GM12875 (cell line): Measurements from ENCODE around the gene ICOSLG.
"Not testable (repeated sequence)": the region's sequence is repeated elsewhere in the genome, so short reads cannot be mapped to it uniquely, and the experiment has no call there.

ENCODE experiments used
- H3K4me3 ChIP-seq: one replicate; pipeline ENCODE4 v1.5.1; 2011; ENCODE audit warnings: low read depth, low read length, control low read depth
- TF ChIP-seq, protein P1 (sequence below): IDR thresholded peaks from 2 replicates; pipeline ENCODE4 v1.5.1; 2011; ENCODE audit warnings: low read depth, mild to moderate bottlenecking, control low read depth, inconsistent platforms, low read length, moderate library complexity, borderline replicate concordance; ENCODE audit not compliant: insufficient read depth

Gene ICOSLG

GRCh38 chr21:44240842-44241241, at the start of gene ICOSLG:
Gene ICOSLG (minus strand): TSS chr21:44240943. CDS start chr21:44240817, 126 bp downstream.
- H3K4me3 ChIP-seq = not testable (repeated sequence)

DNA sequence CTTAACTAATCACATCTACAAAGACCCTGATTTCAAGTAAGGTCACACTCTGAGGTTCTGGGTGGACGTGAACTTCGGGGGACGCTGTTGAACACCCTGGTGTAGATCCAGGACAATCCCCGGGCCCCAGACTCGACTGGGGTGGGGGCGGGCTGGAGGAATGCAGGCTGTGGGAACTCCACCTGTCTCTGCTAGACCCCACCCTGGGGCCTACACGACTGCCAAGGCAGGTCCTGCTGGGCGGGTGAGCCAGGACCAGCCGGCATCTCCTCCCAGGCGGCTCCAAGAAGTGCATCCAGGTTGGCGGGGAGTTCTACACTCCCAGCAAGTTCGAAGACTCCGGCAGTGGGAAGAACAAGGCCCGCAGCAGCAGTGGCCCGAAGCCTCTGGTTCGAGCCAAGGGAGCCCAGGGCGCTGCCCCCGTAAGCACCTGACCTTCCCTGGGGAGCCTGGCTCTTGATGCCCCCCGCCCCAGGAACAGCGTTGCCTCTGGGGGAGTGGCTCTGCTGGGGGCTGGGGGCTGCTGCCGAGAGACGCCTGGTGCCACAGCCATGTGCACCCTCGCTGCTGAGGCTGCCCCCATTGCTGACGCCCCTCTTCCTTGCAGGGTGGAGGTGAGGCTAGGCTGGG, 48.8 kb upstream of the ICOSLG start:
- TF ChIP-seq, protein P1, sequence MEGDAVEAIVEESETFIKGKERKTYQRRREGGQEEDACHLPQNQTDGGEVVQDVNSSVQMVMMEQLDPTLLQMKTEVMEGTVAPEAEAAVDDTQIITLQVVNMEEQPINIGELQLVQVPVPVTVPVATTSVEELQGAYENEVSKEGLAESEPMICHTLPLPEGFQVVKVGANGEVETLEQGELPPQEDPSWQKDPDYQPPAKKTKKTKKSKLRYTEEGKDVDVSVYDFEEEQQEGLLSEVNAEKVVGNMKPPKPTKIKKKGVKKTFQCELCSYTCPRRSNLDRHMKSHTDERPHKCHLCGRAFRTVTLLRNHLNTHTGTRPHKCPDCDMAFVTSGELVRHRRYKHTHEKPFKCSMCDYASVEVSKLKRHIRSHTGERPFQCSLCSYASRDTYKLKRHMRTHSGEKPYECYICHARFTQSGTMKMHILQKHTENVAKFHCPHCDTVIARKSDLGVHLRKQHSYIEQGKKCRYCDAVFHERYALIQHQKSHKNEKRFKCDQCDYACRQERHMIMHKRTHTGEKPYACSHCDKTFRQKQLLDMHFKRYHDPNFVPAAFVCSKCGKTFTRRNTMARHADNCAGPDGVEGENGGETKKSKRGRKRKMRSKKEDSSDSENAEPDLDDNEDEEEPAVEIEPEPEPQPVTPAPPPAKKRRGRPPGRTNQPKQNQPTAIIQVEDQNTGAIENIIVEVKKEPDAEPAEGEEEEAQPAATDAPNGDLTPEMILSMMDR = no peak
- no peak overlapping the region for H3K4me3 ChIP-seq

DNA sequence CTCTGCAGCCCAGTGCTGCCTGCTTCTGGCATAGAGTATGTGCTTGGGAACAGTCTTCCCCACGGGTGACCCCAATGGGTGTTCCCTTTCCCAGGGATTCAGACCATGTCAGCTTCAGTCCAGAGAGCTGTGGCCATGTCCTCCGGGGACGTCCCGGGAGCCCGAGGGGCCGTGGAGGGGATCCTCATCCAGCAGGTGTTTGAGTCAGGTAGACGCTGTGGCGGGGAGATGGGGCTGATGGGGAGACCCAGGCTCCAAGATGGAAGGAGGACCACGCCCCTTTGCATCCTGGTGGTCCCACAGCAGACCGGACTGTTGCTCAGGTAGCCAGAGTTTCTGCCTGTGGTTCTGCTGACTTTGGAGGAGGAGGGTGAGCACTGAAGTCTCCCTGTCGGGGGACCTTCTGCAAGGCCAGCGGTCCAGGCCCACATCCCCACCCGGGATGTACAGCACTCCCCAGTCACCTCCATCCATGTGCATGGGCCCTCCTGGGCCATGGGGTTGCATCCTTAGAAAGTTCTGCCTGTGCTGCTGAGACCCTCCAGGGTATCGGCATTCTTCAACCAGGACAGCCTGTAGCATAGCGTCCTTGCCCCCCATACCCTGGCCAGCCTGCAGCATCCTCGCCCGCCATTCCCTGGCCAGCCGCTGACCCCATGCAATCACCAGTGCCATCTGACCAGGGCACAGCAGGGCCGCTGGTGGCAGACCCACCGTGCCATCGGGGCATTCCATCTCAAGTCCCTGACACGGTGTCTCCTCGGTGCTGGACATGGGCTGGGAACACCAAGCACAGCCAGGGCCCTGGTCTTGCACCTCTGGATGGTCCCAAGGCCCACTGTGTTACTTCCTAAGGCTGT, 47.7 kb upstream of the ICOSLG start:
- no peak overlapping the region for H3K4me3 ChIP-seq
- TF ChIP-seq, protein P1 = no peak

DNA sequence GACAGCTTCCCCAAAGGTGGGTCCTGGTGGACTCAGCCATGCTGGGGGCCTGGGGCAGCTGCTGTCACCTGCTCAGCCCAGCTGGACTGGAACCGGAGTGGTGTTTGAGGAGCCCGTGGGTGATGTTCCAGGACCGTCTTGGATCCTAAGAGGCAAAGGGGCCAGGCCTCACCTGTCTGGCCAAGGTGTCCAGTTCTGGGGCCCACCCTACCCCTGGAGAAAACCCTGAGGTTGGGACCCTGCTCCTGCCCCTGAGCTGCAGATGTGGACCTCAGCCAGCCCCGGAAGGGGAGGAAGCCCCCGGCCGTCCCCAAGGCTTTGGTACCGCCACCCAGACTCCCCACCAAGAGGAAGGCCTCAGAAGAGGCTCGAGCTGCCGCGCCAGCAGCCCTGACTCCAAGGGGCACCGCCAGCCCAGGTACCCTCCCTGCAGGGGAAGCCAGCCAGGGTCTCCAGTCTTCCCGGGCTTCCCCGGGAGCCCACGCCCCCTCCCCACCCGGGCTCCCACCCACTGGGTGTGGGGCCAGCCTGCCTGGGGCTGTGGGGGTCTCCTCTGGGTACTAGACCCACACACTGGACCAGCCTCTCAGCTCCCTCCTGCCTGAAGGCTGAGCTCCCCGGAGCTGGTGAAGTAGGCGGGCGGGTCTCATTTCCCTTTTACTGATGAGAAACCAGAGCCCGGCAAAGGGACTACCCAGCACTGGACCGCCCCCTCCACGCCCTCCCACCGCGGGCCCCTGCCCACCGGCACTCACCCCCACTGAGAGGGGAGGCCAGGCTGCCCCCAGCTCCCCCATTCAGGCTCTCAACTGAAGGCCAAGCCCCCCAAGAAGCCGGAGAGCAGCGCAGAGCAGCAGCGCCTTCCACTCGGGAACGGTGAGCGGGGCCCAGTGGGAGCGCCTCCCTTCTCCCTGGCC, 46.2 kb upstream of the ICOSLG start:
- no peak overlapping the region for H3K4me3 ChIP-seq
- TF ChIP-seq, protein P1 = no peak

DNA sequence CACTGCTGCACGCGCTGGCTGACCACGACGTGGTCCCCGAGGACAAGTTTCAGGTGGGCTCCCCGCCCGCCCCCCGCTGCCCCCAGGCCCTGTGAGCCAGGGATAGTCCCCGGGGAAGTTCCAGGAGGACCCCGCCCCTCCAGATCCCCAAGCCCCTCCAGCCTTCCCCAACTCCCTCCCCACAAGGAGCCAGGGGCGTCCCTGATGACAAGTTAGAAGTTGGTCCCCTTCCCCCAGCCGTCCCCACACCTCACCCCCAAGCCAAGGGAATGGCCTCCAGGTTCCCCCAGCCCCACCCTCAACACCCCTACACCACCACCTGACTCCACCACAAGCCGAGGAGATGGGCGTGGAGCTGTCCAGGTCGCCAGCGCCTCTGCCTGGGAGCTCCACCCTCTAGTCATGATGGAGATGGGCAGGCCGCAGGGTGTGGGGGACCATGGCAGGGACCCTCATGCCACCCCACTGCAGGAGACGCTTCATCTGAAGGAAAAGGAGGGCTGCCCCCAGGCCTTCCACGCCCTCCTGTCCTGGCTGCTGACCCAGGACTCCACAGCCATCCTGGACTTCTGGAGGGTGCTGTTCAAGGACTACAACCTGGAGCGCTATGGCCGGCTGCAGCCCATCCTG, 45.5 kb upstream of the ICOSLG start:
- H3K4me3 ChIP-seq = no peak overlapping the region
- TF ChIP-seq, protein P1 = no peak

- TF ChIP-seq, protein P1 = no peak
- H3K4me3 ChIP-seq = no peak within 1 kb of the TSS
These were observed 44.6 kb upstream of the ICOSLG start, which contains the start of gene AIRE for GRCh38 chr21:44285138-44285992. Gene AIRE (plus strand): TSS chr21:44285876. CDS start chr21:44286007, 131 bp downstream.
